Activated B cell treated with CpG ODN at 0.5 μM for 24 hours (primary cell): Measurements from ENCODE around the gene MSX1. TPM values are rescaled to one million over a fixed set of nuclear protein-coding genes. Genes with fewer than 3 reads are reported as not detected.

Experiments used
- ATAC-seq: fragments of 200-7000 bp; cut with Tn5 transposase; one replicate; pipeline ENCODE4 v1.10.0; 2021; ENCODE audit warnings: low read depth, mild to moderate bottlenecking, moderate library complexity
- CTCF ChIA-PET: fragments of 350-600 bp; sonication (Branson Sonifier 250); formaldehyde crosslinking; loops from one replicate; lab custom pipeline; 2021; ENCODE audit warnings: antibody characterized with exemption; lab: Charles Lee
- POLR2A ChIA-PET: fragments of 350-600 bp; sonication (Branson Sonifier 250); formaldehyde crosslinking; loops from one replicate; lab custom pipeline; 2021; ENCODE audit warnings: antibody characterized with exemption; lab: Charles Lee
- DNase-seq: peaks from one replicate; pipeline ENCODE4 v3.0.0; 2022
- H3K27ac Mint-ChIP-seq: one replicate; pipeline ENCODE4 v1.8.0; 2020; ENCODE audit warnings: mixed read lengths
- H3K27me3 Mint-ChIP-seq: one replicate; pipeline ENCODE4 v1.8.0; 2021; ENCODE audit warnings: mixed read lengths
- H3K36me3 Mint-ChIP-seq: one replicate; pipeline ENCODE4 v1.8.0; 2021; ENCODE audit warnings: low read depth, mixed read lengths
- H3K4me1 Mint-ChIP-seq: one replicate; pipeline ENCODE4 v1.8.0; 2021; ENCODE audit warnings: mixed read lengths
- H3K4me3 Mint-ChIP-seq: one replicate; pipeline ENCODE4 v1.8.0; 2020; ENCODE audit warnings: mild to moderate bottlenecking, mixed read lengths
- H3K9me3 Mint-ChIP-seq: one replicate; pipeline ENCODE4 v1.8.0; 2020; ENCODE audit warnings: mixed read lengths
- CTCF ChIP-seq: fragments of 200-600 bp; IDR thresholded peaks from one replicate; pipeline ENCODE4 v1.8.0; 2022; ENCODE audit warnings: antibody characterized with exemption, mild to moderate bottlenecking
- intact Hi-C: fragments of 100-400 bp; cut with micrococcal nuclease; formaldehyde crosslinking; loops from one replicate; pipeline ENCODE4 v1.15.1; 2024
- total RNA-seq: library from RNA; stranded (reverse); gene quantifications from 2 replicates; pipeline ENCODE4 v1.2.3, GENCODE V29; 2022

Gene MSX1
- total RNA-seq, 1 donor from 2014 or later = not detected

- no peak overlapping the region for H3K27ac Mint-ChIP-seq
- DNase-seq = no peak
- POLR2A ChIA-PET = no interaction called here
- peaks cover 2% of the 10 kb centered on the region for H3K9me3 Mint-ChIP-seq
- no peak for ATAC-seq
- H3K36me3 Mint-ChIP-seq = no peaks in the 10 kb centered on the region
- H3K4me3 Mint-ChIP-seq = no peak overlapping the region
- H3K4me1 Mint-ChIP-seq = peaks cover 14% of the 10 kb centered on the region
- CTCF ChIA-PET = no interaction called here
- no peak for TF ChIP-seq CTCF
- intact Hi-C loops = no loop called here
- peaks cover 72% of the 10 kb centered on the region for H3K27me3 Mint-ChIP-seq
Observed at GRCh38 chr4:4874254-4874653, 14.8 kb downstream of the MSX1 start.

- CTCF ChIA-PET = no interaction called here
- no peak overlapping the region for H3K27ac Mint-ChIP-seq
- no peak for TF ChIP-seq CTCF
- no peaks in the 10 kb centered on the region for H3K9me3 Mint-ChIP-seq
- POLR2A ChIA-PET = no interaction called here
- peaks cover 71% of the 10 kb centered on the region for H3K27me3 Mint-ChIP-seq
- ATAC-seq = no peak
- intact Hi-C loops = no loop called here
- H3K4me1 Mint-ChIP-seq = peaks cover 12% of the 10 kb centered on the region
- no peaks in the 10 kb centered on the region for H3K36me3 Mint-ChIP-seq
- no peak for DNase-seq
- H3K4me3 Mint-ChIP-seq = no peak overlapping the region
Observed at GRCh38 chr4:4875147-4875546, 15.7 kb downstream of the MSX1 start.

GRCh38 chr4:4875611-4876010 lies 16.1 kb downstream of the MSX1 start:
- ATAC-seq (no peak), DNase-seq (no peak)
- intact Hi-C loops = no loop called here
- Mint-ChIP-seq H3K27me3 (peaks cover 66% of the 10 kb centered on the region), H3K4me1 (peaks cover 10% of the 10 kb centered on the region), H3K36me3 (no peaks in the 10 kb centered on the region), H3K4me3 (no peak overlapping the region), H3K9me3 (no peaks in the 10 kb centered on the region), H3K27ac (no peak overlapping the region)
- ChIA-PET CTCF (no interaction called here), POLR2A (no interaction called here)
- no peak for TF ChIP-seq CTCF

- TF ChIP-seq CTCF = no peak
- Mint-ChIP-seq H3K4me3 (no peak overlapping the region), H3K36me3 (no peaks in the 10 kb centered on the region), H3K9me3 (no peaks in the 10 kb centered on the region), H3K27ac (no peak overlapping the region), H3K27me3 (peaks cover 60% of the 10 kb centered on the region), H3K4me1 (no peaks in the 10 kb centered on the region)
- ATAC-seq (no peak), DNase-seq (no peak)
- POLR2A ChIA-PET = no interaction called here
- CTCF ChIA-PET = no interaction called here
- intact Hi-C loops = no loop called here
Observed at GRCh38 chr4:4876945-4877661, 17.6 kb downstream of the MSX1 start.

GRCh38 chr4:4880492-4880891 lies 21.0 kb downstream of the MSX1 start:
- H3K4me3 Mint-ChIP-seq = no peak overlapping the region
- CTCF ChIA-PET = no interaction called here
- ATAC-seq = no peak
- intact Hi-C loops = loop anchor here (1.0 kb wide), 1 partner anchor 392 kb away; no protein-coding TSS in a partner anchor
- no peak for DNase-seq
- no peaks in the 10 kb centered on the region for H3K9me3 Mint-ChIP-seq
- H3K36me3 Mint-ChIP-seq = no peaks in the 10 kb centered on the region
- no peak overlapping the region for H3K27ac Mint-ChIP-seq
- peaks cover 39% of the 10 kb centered on the region for H3K27me3 Mint-ChIP-seq
- POLR2A ChIA-PET = no interaction called here
- no peaks in the 10 kb centered on the region for H3K4me1 Mint-ChIP-seq
- no peak for TF ChIP-seq CTCF
